SK-N-SH treated with all-trans-retinoic acid at 6 μM for 48 hours (cell line): ENCODE measurements around the gene CHP2.

ENCODE experiments used
- ARNTL ChIP-seq: fragments of 450-650 bp; formaldehyde crosslinking; IDR thresholded peaks from 2 replicates; pipeline ENCODE4 v1.5.0; 2020; ENCODE audit warnings: low read depth, mild to moderate bottlenecking, moderate library complexity, borderline replicate concordance
- GLIS3 ChIP-seq: fragments of 250-450 bp; sonication (Bioruptor Pico); IDR thresholded peaks from 2 replicates; pipeline ENCODE4 v1.5.0; 2020; ENCODE audit warnings: mild to moderate bottlenecking, moderate library complexity
- PATZ1 ChIP-seq: fragments of 250-450 bp; sonication (Bioruptor Pico); IDR thresholded peaks from 2 replicates; pipeline ENCODE4 v1.8.0; 2020; ENCODE audit warnings: mild to moderate bottlenecking, moderate library complexity, borderline replicate concordance
- POU6F1 ChIP-seq: fragments of 250-450 bp; sonication (Bioruptor Pico); IDR thresholded peaks from 2 replicates; pipeline ENCODE4 v1.8.0; 2021; ENCODE audit warnings: low read depth, mild to moderate bottlenecking, moderate library complexity, borderline replicate concordance
- PPARA ChIP-seq: fragments of 250-450 bp; sonication (Bioruptor Pico); IDR thresholded peaks from 2 replicates; pipeline ENCODE4 v1.5.0; 2020; ENCODE audit warnings: mild to moderate bottlenecking, borderline replicate concordance
- RARB ChIP-seq: fragments of 250-450 bp; sonication (Bioruptor Pico); IDR thresholded peaks from 2 replicates; pipeline ENCODE4 v1.8.0; 2021; ENCODE audit warnings: mild to moderate bottlenecking, moderate library complexity
- SNAI2 ChIP-seq: fragments of 250-450 bp; sonication (Bioruptor Pico); IDR thresholded peaks from 2 replicates; pipeline ENCODE4 v1.5.0; 2020; ENCODE audit warnings: mild to moderate bottlenecking, moderate library complexity
- TSHZ2 ChIP-seq: fragments of 250-450 bp; sonication (Bioruptor Pico); IDR thresholded peaks from 2 replicates; pipeline ENCODE4 v1.5.0; 2020; ENCODE audit warnings: mild to moderate bottlenecking, moderate library complexity
- ZC3H10 ChIP-seq: fragments of 250-450 bp; sonication (Bioruptor Pico); IDR thresholded peaks from 2 replicates; pipeline ENCODE4 v1.5.1; 2021; ENCODE audit warnings: mild to moderate bottlenecking, moderate library complexity
- ZFP3 ChIP-seq: fragments of 250-450 bp; sonication (Bioruptor Pico); IDR thresholded peaks from 2 replicates; pipeline ENCODE4 v1.5.0; 2020; ENCODE audit warnings: mild to moderate bottlenecking, moderate library complexity
- ZNF8 ChIP-seq: fragments of 450-650 bp; formaldehyde crosslinking; IDR thresholded peaks from 2 replicates; pipeline ENCODE4 v1.5.0; 2020; ENCODE audit warnings: mild to moderate bottlenecking, moderate library complexity
- TF ChIP-seq, protein P1 (sequence below): fragments of 250-450 bp; sonication (Bioruptor Pico); IDR thresholded peaks from 2 replicates; pipeline ENCODE4 v1.5.1; 2020; ENCODE audit warnings: low read depth, mild to moderate bottlenecking, moderate library complexity

- TF ChIP-seq ZFP3 (CRISPR knock-in tag) (no peak), PATZ1 (CRISPR knock-in tag) (no peak), PPARA (CRISPR knock-in tag) (no peak), SNAI2 (no peak), ARNTL (CRISPR knock-in tag) (no peak), RARB (CRISPR knock-in tag) (no peak), GLIS3 (CRISPR knock-in tag) (no peak), ZC3H10 (no peak), POU6F1 (CRISPR knock-in tag) (no peak), ZNF8 (no peak), TSHZ2 (no peak)
- TF ChIP-seq, protein P1, sequence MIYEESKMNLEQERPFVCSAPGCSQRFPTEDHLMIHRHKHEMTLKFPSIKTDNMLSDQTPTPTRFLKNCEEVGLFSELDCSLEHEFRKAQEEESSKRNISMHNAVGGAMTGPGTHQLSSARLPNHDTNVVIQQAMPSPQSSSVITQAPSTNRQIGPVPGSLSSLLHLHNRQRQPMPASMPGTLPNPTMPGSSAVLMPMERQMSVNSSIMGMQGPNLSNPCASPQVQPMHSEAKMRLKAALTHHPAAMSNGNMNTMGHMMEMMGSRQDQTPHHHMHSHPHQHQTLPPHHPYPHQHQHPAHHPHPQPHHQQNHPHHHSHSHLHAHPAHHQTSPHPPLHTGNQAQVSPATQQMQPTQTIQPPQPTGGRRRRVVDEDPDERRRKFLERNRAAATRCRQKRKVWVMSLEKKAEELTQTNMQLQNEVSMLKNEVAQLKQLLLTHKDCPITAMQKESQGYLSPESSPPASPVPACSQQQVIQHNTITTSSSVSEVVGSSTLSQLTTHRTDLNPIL (CRISPR knock-in tag): no peak
Measured at GRCh38 chr16:23803591-23804123, 48.8 kb downstream of the CHP2 start.
